ENCODE data around the gene DOCK4.

The DOCK4 gene

GRCh38 chr7:111873963-111874690 lies 332.1 kb downstream of the DOCK4 start:
- Histone ChIP-seq H3K4me3 (ENCODE audit: severe bottlenecking) (no peak overlapping the region), H3K9me3 (ENCODE audit: severe bottlenecking) (no peaks in the 10 kb centered on the region), H3K27me3 (ENCODE audit: insufficient read depth, poor library complexity, severe bottlenecking) (no peaks in the 10 kb centered on the region), H3K4me1 (ENCODE audit: insufficient read depth, poor library complexity, severe bottlenecking) (no peaks in the 10 kb centered on the region), H3K27ac (ENCODE audit: poor library complexity, severe bottlenecking) (no peak overlapping the region), H3K36me3 (ENCODE audit: low read depth) (0 out of 2 replicates have a peak, but pooled peaks cover 7% of the 10 kb centered on the region)
- DNase-seq (ENCODE audit: low spot score) = no peak
- TF ChIP-seq CTCF (IDR thresholded peaks at IDR 0.05; ENCODE audit: poor library complexity, severe bottlenecking) = no peak
- no peak for ATAC-seq (ENCODE audit: low read depth)

- H3K9me3 ChIP-seq (ENCODE audit: severe bottlenecking) = no peaks in the 10 kb centered on the region
- no peaks in the 10 kb centered on the region for H3K4me1 ChIP-seq (ENCODE audit: insufficient read depth, poor library complexity, severe bottlenecking)
- no peak overlapping the region for H3K27ac ChIP-seq (ENCODE audit: poor library complexity, severe bottlenecking)
- H3K4me3 ChIP-seq (ENCODE audit: severe bottlenecking) = no peak overlapping the region
- no peak for DNase-seq (ENCODE audit: low spot score)
- H3K27me3 ChIP-seq (ENCODE audit: insufficient read depth, poor library complexity, severe bottlenecking) = no peaks in the 10 kb centered on the region
- no peak for TF ChIP-seq CTCF (IDR thresholded peaks at IDR 0.05; ENCODE audit: poor library complexity, severe bottlenecking)
- no peak for ATAC-seq (ENCODE audit: low read depth)
- 0 out of 2 replicates have a peak, but pooled peaks cover 7% of the 10 kb centered on the region for H3K36me3 ChIP-seq (ENCODE audit: low read depth)
Measured at GRCh38 chr7:111873326-111873646, 332.9 kb downstream of the DOCK4 start.

DNA sequence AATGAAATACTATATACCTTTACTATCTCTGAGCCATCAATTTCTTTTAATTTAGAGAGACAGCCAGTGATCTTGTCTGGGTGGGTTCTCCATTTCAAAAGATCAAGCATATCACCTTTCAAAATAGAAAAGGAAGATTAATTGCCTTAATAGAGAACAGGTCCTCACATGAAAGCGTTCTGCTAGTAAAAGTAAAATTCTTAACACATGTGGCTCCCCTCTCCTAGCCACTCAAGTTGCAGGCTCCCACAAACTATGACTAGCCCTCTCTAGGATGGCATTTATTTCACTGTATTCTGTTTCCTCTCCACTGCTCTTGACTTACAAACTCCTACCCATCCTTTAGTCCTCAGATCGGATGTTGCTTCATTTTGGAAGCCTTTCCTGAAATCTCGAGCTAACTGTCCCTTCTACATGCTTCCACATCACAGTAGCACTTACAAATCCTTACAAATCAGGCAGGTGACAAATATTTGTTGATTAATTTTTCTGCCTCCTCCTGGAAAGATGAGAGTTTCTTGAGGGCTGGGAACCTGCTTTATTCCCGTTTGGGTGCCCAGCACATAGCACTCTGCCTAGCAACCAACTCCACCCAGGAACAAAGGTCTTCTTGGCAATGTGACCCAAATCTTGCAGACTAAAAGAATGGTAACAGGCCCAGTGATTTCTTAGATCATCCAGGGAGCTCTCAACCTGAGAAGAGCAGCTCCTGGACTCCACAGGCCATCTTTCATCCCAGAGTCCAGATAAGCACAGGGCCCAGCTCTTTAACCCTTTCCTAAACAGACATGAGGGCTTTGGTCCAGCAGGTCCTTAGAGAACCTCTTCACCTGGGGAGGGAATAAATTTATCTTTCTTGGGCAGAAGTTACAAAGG lies 333.5 kb downstream of the DOCK4 start:
- ATAC-seq (ENCODE audit: low read depth) (no peak), DNase-seq (ENCODE audit: low spot score) (no peak)
- H3K36me3 ChIP-seq (ENCODE audit: low read depth) = peaks cover 10% of the 10 kb centered on the region; the same call in 1 of the 2 replicates
- no peaks in the 10 kb centered on the region for H3K4me1 ChIP-seq (ENCODE audit: insufficient read depth, poor library complexity, severe bottlenecking)
- H3K27ac ChIP-seq (ENCODE audit: poor library complexity, severe bottlenecking) = no peak overlapping the region
- H3K9me3 ChIP-seq (ENCODE audit: severe bottlenecking) = no peaks in the 10 kb centered on the region
- no peak overlapping the region for H3K4me3 ChIP-seq (ENCODE audit: severe bottlenecking)
- no peaks in the 10 kb centered on the region for H3K27me3 ChIP-seq (ENCODE audit: insufficient read depth, poor library complexity, severe bottlenecking)
- no peak for TF ChIP-seq CTCF (IDR thresholded peaks at IDR 0.05; ENCODE audit: poor library complexity, severe bottlenecking)

GRCh38 chr7:111871283-111871682 lies 334.9 kb downstream of the DOCK4 start:
- no peak for TF ChIP-seq CTCF (IDR thresholded peaks at IDR 0.05; ENCODE audit: poor library complexity, severe bottlenecking)
- Histone ChIP-seq H3K4me3 (ENCODE audit: severe bottlenecking) (no peak overlapping the region), H3K27ac (ENCODE audit: poor library complexity, severe bottlenecking) (no peak overlapping the region), H3K4me1 (ENCODE audit: insufficient read depth, poor library complexity, severe bottlenecking) (no peaks in the 10 kb centered on the region), H3K9me3 (ENCODE audit: severe bottlenecking) (no peaks in the 10 kb centered on the region), H3K36me3 (ENCODE audit: low read depth) (peaks cover 8% of the 10 kb centered on the region; the same call in 1 of the 2 replicates), H3K27me3 (ENCODE audit: insufficient read depth, poor library complexity, severe bottlenecking) (no peaks in the 10 kb centered on the region)
- no peak for ATAC-seq (ENCODE audit: low read depth)
- DNase-seq (ENCODE audit: low spot score) = no peak

All from RWPE2 (cell line).